Mesenteric fat pad (tissue), 1 donor: ENCODE results near the gene LHPP. TPM values are rescaled to one million over a fixed set of nuclear protein-coding genes. Genes with fewer than 3 reads are reported as not detected.

Experiments used
- DNase-seq: peaks from one replicate; pipeline ENCODE4 v3.0.0-alpha.2; 2020; ENCODE audit warnings: low spot score
- total RNA-seq: library from RNA; stranded (reverse); fragmentation: NEBNext Ultra II Directional; extraction: Animal tissue kit (Norgen Biotek cat#: 25700); gene quantifications from one replicate; pipeline ENCODE4 v1.2.1, GENCODE V29; 2021
- donor health status: DM: yes; HTN: yes; CAD: no.

Gene LHPP
- total RNA-seq, 1 donor from 2014 or later, result 15.9 TPM

DNA sequence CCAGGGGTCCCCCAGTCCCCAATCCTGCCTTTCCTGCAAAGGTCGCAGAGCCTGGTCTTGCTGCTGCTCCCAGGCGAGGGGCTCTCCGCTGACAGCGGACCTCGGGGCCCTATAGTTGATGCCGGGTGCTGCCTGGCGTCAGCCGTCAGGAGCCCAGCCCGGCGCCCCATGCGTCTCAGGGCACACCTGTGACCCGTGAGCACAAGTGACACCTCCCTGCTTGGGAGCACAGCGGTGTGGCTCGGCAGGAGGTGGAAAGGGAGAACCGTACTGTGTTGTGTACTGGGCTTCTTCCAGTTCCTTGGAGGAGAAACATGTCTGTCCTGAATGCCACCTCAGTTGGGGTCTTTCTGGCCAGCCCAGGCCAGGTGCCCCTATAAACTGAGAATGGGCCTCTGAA is 56.7 kb downstream of the LHPP start:
- DNase-seq, result no peak

DNA sequence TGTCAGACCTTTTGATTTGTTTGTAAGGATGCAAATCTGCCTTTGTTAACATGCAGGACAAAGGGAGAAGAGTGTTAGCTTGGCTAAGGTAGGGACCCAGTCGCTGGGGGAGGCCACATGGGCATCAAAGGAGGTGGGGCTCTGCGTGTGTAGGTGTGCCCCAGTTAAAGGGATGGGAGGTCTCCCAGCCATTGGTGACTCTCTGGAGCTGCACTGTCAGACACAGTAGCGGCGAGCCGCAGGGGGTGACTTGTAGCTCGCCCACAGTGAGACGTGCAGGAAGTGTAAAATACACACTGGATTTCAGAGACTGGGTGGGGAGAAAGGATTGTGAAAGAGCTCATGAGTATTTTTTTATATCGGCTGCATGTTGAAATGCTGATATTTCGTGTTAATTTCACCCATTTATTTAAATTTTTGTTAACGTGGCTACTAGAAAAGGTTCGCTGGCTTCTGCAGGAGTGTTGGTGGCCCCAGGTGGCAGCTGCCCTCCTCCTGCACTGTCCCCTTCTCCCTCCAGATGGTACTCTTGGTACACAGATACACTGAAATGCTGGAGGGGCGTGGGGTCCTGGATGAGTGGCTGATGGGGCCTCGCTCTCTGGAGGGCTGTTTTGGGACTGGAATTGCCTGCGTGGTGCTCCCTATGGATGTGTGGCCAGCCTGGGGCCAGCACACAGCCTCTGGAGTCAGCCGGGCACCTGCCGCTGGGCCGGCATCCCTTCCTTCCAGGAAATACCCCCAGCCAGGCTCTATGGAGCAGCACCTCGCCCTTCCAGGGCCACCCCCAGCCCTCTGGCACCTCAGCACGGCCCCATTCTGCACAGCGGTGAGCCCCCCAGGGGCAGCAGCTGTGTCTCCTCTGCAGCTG is 59.2 kb downstream of the LHPP start:
- DNase-seq, result no peak

DNA sequence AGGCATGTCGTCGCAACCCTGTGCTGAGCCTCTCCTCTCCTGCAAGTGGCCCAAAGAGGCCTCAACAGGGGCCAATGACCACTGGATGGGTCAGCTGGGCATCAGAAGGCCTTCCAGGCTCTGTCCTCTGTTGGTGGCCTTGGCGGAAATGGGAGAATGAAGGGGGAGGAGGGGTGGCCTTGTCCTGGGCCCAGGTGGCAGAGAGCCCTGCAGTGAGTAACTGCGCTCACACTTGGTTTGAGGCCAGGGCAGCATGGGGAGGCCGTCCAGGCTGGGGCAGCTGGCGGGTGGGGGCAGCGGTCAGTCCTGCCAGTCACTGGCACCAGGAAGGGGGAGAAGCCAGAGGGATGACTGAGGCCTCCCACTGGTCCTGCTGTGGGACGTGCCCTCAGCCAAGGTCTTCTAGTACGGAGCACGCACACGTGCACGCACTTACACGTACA is 59.8 kb downstream of the LHPP start:
- no peak for DNase-seq

DNA sequence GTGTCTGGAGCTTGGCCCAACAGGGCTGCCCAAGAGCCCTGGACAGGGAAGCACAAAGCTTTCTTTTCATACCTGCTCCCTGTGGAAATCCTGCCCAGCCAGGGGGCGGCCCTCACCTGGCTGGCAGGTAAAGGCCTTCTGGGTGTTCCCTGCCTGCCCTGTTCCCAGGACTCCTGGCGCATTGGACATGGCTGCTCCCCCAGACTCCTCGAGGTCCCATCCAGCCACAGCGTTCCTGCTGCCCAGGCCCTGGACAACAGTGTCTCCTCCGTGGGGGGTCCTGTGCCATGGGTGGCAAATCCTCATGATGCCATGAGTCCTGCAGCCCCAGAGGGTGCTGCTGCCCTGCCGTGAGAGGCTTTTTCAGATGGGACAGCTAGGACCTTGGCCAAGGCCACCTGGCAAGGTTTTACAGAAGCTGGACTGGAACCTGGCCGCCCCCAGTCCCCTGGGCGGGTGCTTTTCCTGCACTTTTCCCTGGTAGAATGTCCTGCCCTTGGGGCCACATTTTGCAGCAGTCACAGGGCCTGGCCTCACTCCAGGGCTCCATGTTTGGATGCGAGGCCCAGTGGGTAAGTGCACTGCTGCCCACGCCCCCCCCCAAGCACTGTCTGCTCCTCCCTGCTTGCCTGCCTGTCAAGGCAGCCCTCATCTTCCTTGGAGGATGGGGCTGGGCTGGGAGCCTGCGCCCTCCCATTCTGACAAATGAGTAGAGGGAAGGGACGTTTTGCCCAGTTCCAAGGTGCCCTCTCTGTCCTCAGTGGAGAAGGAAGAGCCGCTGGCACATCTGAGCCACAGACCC is 60.7 kb downstream of the LHPP start:
- no peak for DNase-seq

DNA sequence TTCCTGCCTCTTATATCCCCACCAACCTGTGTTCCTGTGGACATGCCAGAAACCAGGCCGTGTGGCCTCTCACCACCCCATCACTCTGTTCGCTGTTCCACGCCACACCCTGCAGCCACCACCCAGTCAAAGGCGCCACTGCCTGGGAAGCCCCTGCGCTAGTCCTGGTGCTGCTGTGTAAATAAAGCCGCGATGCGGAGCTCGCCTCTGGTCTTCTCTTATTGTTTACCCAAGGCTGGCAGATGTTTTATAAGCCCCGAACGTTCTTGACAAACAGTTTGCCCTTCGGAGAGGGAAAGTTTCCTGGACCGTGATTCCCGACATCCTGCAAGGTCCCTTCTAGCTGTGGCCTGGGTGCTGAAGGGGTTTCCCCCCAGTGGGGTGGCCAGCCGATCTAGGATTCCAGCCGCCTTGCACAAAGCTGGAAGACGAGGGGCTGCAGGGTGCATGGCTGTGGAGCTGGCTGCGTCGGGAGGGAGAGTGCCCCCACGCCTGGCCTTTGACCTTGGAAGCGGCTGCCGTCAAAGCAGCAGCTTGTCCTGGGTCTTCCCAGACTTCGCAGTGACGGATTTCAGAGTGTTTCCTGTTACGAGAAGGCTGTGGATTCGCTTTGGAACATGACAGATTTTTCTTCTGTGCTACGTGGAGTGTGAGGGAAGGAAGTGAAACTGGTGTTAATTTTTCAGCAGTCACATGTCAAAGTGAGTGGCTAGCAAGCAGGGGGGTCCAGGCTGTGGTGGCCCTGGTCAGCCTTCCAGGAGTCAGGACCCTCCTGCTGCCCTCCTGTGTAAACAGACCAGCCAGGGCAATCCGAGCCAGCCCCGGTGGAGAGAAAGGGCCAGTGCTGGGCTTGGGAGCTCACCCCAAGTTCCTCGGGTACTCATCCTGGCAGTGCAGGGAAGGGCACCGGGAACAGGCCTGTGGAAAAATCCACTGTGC is 61.6 kb downstream of the LHPP start:
- DNase-seq, result no peak

DNA sequence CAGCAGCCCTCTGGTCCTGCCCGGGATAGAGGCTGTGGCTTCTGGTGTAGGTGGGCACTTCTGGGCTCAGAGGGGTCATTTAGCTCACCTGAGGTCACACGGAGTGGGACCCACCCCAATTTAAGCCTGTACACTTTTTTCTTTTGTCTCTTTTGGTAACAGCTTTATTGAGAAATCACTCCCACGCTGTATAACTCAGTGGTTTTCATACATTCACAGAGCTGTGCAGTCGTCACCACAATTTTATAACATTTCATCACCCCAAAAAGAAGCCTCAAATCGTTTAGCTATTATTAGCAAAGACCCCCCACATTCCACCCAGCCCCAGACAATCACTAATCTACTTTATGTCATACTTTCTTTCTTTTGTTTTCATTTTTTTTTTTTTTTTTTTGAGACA is 62.3 kb downstream of the LHPP start:
- DNase-seq, result no peak

DNA sequence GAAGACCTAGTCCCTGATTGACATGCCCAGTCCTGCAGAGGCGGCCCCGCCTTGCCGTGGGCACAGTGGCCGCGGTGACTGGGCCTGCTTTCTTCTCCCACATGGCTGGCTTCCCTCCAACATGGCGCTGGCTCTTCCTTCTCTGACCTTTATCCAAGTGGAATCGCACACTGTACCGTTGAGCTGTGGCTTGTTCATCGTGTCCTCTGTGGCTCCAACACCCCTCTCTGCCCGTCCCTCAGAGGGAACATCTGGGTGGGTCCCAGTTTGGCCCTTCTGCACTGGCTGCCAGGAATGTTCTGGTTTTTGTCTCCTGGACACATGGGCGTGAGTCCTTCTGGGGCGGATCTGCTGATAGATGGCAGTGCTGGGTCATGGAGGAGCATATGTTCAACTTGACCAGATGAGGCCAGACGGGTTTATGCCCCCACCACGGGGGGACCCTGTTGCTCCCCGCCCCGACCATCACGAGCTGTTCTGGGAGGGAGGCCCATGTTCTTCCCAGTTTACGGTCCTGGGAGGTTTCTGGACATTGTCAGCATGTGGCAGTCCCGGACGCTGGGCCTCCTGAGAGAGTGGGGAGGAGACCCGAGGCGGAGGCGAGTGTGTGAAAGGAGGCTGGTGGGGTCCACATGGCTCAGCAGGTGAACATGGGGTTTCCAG is 63.5 kb downstream of the LHPP start:
- no peak for DNase-seq

DNA sequence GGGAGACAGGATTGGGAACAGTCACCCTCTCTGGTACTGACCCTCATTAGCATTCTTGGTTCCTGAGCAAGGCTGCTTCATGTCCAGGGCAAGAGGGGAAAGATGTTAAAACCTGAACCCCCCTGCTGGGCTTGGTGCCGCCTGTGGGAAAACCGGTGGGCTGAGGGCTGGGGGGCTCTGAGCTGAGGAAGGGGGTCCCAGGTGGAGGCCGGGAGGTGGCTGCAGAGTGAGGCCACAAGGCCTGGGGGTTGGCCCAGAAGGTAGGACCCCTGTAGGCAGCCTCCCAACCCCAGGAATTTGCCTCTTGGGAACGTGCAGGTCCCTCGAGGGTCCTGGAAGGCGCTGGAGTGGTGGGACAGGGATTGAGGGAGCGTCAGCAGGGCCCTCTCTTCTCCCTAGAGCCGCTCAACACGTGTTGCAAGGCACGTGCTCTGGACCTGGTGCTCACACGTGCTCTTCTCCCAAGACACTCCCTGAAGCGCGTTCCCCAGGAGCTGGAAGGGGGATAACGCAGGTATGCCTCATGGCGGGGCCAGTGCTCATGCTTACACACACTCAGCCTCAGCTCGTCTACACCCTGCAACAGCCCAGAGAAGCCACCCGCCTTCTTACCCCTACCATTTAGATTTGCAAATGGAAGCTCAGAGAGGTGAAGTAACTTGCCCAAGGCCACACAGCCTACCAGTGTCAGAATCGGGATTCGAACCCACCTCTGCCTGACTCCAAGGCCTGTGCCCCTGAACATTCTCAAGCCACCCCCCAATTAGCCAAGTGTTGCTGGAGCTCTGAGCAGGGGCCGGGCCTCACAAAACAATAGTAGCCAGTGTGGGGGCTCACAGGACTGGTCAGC is 64.4 kb downstream of the LHPP start:
- DNase-seq, result no peak

DNA sequence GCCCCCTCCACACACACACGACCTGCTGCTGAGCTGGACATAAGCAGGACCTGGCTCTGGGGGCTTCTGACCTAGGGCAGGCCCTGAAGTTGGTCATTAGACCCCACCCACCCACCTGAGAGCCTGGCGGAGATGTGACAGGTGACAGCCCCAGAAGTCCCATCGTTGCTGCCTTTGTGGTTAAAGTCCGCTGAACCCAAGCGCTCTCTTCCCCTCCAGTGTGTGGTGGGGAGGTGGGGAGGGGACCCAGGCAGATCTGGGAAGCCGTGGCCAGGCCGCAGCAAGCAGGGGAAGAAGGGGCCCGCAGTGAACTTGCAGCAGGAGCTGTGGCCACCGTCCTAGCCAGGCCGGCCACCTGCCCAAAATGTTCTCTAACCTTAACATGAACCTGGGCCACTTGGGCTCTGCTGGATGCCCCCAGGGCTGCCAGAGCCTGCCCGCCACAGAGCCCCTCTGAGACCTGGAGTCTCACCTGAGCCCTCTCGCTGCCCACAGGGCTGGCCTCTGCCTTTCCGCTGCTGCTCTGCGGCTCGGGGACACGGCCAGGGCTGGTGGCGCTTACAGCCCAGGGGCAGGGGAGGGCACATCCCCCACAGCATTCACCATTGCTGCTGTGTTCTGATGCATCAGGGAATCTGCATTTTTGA is 65.1 kb downstream of the LHPP start:
- DNase-seq, result no peak

DNA sequence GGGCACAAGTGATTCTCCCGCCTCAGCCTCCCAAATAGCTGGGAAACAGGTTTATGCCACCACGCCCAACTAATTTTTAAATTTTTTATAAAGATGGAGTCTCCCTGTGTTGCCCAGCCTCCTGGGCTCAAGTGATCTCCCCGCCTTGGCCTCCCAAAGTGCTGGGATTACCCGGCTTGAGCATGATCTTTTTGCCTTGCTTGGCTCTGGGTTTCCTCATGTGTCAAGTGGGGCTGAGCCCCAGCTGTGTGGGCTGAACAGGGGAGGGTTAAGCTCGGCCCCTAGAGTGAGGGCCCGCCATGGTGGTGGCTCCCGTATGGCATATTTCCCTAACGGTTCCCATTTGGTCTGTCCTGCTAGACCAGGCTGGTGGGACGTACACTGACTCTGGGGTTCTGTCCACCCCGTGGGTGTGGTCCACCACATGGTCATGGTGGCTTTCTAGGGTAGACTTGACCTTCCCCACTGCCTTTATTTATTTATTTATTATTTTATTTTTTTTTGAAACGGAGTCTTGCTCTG is 66.3 kb downstream of the LHPP start:
- no peak for DNase-seq

DNA sequence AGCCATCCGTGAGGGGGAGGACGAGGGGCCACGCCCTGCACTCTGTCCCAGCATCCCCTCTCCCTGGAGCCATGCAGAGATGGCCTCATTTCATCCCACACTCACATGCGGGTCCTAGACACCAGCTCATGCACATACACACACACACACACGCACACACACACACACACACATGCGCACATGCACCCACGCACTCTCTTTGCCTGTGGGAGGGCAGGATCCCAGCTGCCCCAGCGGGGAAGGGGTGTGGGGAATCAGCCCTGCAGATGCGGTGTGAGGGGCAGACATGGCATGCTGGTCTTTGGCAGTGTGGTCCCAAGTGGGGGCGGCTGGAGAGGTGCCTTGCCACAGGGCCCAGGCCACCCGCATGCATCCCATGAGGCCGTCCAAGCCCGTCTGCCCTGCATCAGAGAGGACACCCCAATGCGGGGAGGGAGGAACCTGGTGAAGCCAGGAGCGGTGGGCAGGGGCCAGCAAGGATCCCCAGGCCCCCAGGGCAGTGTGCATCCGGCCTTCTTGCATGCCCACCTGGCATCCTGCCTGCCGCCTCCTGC is 68.1 kb downstream of the LHPP start:
- no peak for DNase-seq

DNA sequence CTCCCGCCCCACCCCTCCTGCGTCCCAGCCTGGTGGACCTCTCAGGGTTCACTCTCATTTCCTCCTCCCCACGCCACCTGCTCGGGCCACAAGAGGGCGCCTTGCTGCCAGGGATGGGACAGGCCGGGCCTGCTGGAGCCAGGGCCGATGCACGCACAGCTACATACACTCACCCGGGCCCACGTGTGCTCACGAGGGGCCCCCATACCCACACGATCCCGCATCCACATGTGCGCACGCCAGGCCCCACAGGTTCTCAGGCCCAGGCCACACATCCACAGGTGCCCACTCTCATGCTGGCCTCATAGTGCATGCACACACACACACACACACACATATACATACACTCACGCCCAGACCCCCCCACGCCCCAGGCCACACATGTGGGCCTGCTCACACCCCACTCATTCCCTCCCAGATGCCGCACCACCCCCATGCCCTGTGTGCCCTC is 68.6 kb downstream of the LHPP start:
- peak; percentile 94 for DNase-seq

DNA sequence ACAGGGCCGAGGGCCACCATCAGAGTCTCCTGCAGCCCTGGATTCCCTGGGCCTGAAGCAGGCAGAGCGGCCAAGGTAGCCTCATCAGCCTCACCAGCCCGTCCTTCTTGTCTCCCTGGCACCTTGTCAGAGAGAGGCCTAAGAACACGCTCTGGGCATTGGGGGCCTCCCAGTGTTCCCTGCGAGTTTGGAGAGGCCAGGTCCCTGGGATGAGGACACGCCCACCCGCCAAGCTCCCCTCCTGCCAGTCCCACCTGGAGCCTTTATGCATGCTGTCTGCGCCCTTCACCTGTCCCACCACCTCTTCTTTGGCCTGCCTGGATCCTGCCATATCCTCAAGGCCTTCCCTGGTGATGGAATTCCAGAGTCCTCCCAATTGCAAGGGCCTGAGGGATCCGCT is 69.2 kb downstream of the LHPP start:
- no peak for DNase-seq

DNA sequence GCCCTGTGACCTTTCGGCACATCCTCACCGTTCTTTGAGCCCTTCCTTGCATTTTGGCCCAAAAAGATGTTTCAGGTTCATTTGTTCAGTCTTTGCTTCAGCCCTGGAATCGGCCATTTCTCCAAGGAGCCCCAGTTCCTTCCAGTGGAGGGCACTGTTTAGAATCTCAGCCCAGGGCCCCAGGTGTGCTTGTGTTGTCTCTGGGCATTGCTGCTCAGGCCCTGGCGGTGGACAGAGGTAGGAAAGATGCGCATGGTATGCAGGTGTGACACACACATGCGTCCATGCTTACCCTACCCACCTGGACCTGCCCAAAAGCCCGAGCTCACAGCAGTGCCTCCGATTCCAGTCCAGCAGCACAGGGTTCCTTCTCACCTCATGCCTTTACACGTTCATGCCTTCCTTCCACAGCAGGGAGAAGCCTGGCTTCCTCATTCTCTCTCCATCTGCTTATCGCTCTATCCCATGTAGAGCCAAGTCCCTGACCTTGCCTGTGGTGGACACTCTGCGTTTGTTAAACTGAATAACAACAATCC is 70.6 kb downstream of the LHPP start:
- no peak for DNase-seq

DNA sequence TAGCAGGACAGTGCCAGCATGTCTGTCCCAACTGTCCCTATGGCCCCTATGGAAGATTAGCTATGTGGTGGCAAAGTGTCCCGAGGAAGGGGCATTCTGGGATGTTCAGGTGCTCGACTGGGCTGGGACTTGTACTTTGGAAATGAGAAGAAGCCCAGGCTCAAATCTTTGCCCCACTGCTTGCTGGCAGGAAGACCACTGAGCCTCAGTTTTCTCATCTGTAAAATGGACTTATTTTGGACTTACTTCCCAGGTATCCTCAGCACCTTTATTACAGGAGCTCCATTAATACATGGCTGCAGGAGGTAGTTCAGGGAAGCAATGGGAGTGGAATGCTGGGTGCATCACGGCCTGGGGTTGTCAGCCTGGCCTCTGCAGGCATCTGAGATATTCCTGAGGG is 71.2 kb downstream of the LHPP start:
- no peak for DNase-seq

DNA sequence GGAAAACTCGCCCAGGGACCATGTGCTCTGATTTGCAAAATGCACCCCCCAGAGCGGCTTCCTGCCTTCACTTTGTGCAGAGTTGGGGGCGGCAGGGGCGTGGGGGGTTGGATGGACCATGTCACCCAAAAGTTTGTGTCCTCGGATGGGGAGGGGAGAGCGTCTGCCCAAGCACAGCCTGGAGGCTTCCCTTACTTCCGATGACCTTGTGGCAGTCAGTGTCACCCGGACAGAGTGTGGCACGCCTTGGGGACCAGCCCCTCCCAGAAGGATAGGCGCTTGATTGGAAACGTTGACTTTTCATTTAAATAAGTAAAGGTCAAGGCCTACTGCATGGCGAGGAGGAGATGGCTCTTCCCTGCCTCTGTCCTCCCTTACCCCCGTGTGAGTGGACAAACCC is 71.6 kb downstream of the LHPP start:
- no peak for DNase-seq

DNA sequence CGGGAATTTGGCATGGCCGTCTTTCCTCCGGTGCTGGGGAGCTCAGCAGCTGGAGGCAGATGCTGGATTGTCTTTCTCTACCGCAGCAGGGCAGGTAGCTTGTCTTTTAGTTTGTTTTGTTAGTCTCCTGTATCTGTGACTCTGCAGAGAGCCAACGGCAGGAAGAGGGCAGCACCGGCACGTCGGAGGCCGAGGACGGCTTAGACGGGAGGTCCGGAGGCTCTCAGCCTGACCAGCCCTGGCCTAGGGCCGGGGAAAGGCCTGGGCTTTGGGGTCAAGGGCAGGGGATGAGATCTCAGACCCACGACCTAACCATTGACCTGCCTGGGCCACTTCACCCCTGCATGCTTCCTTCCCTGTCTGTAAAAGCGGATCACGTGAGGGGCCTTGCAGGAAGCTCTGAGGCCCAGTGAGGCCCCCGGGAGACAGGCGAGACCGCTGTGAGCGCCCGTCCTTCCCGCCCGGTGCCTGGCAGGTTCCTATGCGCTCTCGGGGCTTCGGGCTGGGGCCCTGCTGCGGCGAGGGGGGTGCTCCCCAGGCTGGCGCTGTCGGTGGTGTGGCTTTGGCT is 72.7 kb downstream of the LHPP start:
- DNase-seq, result no peak
